HepG2 (cell line): ENCODE measurements around the gene PIP5K1C. TPM values are rescaled to one million over a fixed set of nuclear protein-coding genes. Genes with fewer than 3 reads are reported as not detected.

ENCODE experiments used
- GABPA ChIP-seq, 2 experiments: IDR thresholded peaks; 2 replicates each; pipeline ENCODE4 v1.6.1; 2011 to 2016; ENCODE audit warnings: low read depth in 2 of 2, low read length in 1 of 2, missing biosample characterization in 1 of 2, missing genetic modification characterization in 1 of 2
- HES4 ChIP-seq: sonication (generic); formaldehyde crosslinking; IDR thresholded peaks from 2 replicates; pipeline ENCODE4 v1.9.0; 2021; ENCODE audit warnings: mild to moderate bottlenecking, missing genetic modification reagents, borderline replicate concordance
- HMG20B ChIP-seq: conservative IDR thresholded peaks from 2 replicates; pipeline ENCODE4 v1.6.1; 2016; ENCODE audit warnings: missing genetic modification reagents, missing compliant biosample characterization
- HOXD1 ChIP-seq: sonication (generic); formaldehyde crosslinking; IDR thresholded peaks from 2 replicates; pipeline ENCODE4 v1.5.0; 2020; ENCODE audit warnings: missing genetic modification reagents
- JUN ChIP-seq: sonication (generic); formaldehyde crosslinking; IDR thresholded peaks from 2 replicates; pipeline ENCODE4 v1.4.0; 2020; ENCODE audit warnings: mild to moderate bottlenecking, missing genetic modification reagents
- MYPOP ChIP-seq: sonication (generic); formaldehyde crosslinking; IDR thresholded peaks from 2 replicates; pipeline ENCODE4 v1.8.1; 2023; ENCODE audit warnings: mild to moderate bottlenecking, moderate library complexity, missing genetic modification reagents
- PHB2 ChIP-seq: fragments of 450-650 bp; IDR thresholded peaks from 2 replicates; pipeline ENCODE4 v1.6.1; 2018; ENCODE audit not compliant: partially characterized antibody
- RXRB ChIP-seq: IDR thresholded peaks from 2 replicates; pipeline ENCODE4 v1.6.1; 2016; ENCODE audit warnings: borderline replicate concordance, missing genetic modification reagents, missing compliant biosample characterization
- YEATS2 ChIP-seq: sonication (generic); formaldehyde crosslinking; IDR thresholded peaks from 2 replicates; pipeline ENCODE4 v1.4.0; 2020; ENCODE audit warnings: missing genetic modification reagents, borderline replicate concordance
- ZBTB1 ChIP-seq: sonication (generic); formaldehyde crosslinking; IDR thresholded peaks from 2 replicates; pipeline ENCODE4 v1.4.0; 2020; ENCODE audit warnings: missing genetic modification reagents, borderline replicate concordance
- ZBTB8A ChIP-seq: sonication (generic); formaldehyde crosslinking; IDR thresholded peaks from 2 replicates; pipeline ENCODE4 v1.4.0; 2020; ENCODE audit warnings: mild to moderate bottlenecking, low read depth, missing genetic modification reagents, borderline replicate concordance
- ZFP90 ChIP-seq: sonication (generic); formaldehyde crosslinking; IDR thresholded peaks from 2 replicates; pipeline ENCODE4 v1.8.0; 2022; ENCODE audit warnings: missing genetic modification reagents, mild to moderate bottlenecking, inconsistent platforms, borderline replicate concordance
- ZNF180 ChIP-seq: sonication (generic); formaldehyde crosslinking; IDR thresholded peaks from 2 replicates; pipeline ENCODE4 v1.4.0; 2020; ENCODE audit warnings: low read depth, missing genetic modification reagents, borderline replicate concordance
- ZNF224 ChIP-seq: sonication (generic); formaldehyde crosslinking; IDR thresholded peaks from 2 replicates; pipeline ENCODE4 v1.5.0; 2020; ENCODE audit warnings: mild to moderate bottlenecking, missing genetic modification reagents
- ZNF713 ChIP-seq: sonication (generic); formaldehyde crosslinking; IDR thresholded peaks from 2 replicates; pipeline ENCODE4 v1.4.0; 2020; ENCODE audit warnings: mild to moderate bottlenecking, missing genetic modification reagents
- ZNF720 ChIP-seq: sonication (generic); formaldehyde crosslinking; IDR thresholded peaks from 2 replicates; pipeline ENCODE4 v1.4.0; 2020; ENCODE audit warnings: missing genetic modification reagents
- ZNF782 ChIP-seq: sonication (generic); formaldehyde crosslinking; IDR thresholded peaks from 2 replicates; pipeline ENCODE4 v1.4.0; 2020; ENCODE audit warnings: missing genetic modification reagents, mild to moderate bottlenecking, borderline replicate concordance
- polyA plus RNA-seq, 8 experiments: library from polyadenylated mRNA; depleted of rRNA in 3 of 8; stranded (reverse) in 7 of 8; unstranded in 1 of 8; fragments of >200 nt; fragmentation: Illumina TruSeq in 4 of 8; extraction: Trizol in 4 of 8; gene quantifications; 2 replicates each; pipeline versions ENCODE4 v1.2.1 to v1.2.3, GENCODE V29; 2011 to 2016; ENCODE audit warnings: low read depth in 4 of 8, missing spikeins in 1 of 8, mixed read lengths in 1 of 8; ENCODE audit not compliant: insufficient read depth in 1 of 8
- total RNA-seq, 5 experiments: library from RNA; depleted of rRNA; stranded (reverse); fragments of >200 nt; fragmentation: Illumina TruSeq; extraction: Trizol; gene quantifications; 2 replicates each; pipeline ENCODE4 v1.2.3, GENCODE V29; 2016; ENCODE audit warnings: low read depth in 1 of 5
- TF ChIP-seq, protein P1 (sequence below), 2 experiments: sonication (generic) in 1 of 2; formaldehyde crosslinking in 1 of 2; IDR thresholded peaks; 2 replicates each; pipeline versions ENCODE4 v1.4.0 to v1.6.1; 2016 to 2020; ENCODE audit warnings: borderline replicate concordance in 1 of 2, low read depth in 1 of 2, mild to moderate bottlenecking in 1 of 2, missing genetic modification reagents in 1 of 2
- TF ChIP-seq, protein P2 (sequence below): IDR thresholded peaks from 2 replicates; pipeline ENCODE4 v1.6.1; 2016; ENCODE audit warnings: missing compliant biosample characterization, missing genetic modification reagents, borderline replicate concordance
- TF ChIP-seq, protein P3 (sequence below): IDR thresholded peaks from 2 replicates; pipeline ENCODE4 v1.6.1; 2016; ENCODE audit warnings: missing genetic modification reagents, missing compliant biosample characterization
- TF ChIP-seq, protein P4 (sequence below): IDR thresholded peaks from 2 replicates; pipeline ENCODE4 v1.6.1; 2016; ENCODE audit warnings: mild to moderate bottlenecking

PIP5K1C gene
- total and polyA plus RNA-seq, 2 of the 13 experiments (the other 11 are each of a cell fraction or from before 2014, with no cell fraction given): 3.6 to 4.3 TPM

DNA sequence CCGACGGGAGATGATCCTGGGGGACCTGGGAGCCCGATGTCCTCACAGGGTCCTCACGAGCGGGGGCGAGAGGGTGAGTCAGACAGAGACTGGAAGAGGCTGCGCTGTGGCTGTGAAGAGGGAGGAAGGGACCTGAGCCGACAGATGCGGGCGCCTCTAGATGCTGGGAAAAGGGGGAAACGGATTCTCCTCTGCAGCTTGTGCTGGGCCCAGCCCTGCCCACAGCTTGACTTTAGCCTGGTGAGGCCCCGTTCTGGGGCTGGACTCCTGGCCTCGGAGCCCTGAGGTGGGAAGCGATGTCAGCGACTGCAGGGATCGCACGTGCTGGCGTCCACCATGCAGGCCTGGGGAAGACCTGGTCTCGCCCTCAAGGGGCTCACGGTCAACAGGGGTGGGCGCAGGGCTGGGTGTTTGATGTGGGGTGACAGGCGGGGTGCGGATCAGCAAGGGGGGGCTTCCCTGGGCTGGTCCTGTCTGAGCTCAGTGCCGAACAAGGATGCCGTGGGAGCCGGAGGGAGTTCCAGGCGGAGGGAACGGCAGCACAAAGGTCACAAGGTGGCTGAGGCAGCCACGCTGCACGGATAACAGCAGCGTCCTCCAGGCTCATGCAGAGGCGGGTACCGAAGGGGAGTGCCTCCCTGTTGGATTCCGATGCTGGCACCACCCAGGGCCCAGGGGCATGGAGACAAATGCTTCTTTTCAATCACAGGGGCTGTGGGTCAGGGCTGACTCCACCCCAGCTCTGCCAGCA, 31.8 kb downstream of the PIP5K1C start (continued):
- TF ChIP-seq ZNF720 (CRISPR knock-in tag) (no peak), GABPA (IDR thresholded peaks at IDR 0.05; ENCODE audit: low read depth, low read length) (no peak), GABPA (CRISPR knock-in tag; IDR thresholded peaks at IDR 0.05; ENCODE audit: low read depth) (no peak), HES4 (CRISPR knock-in tag) (peak; percentile 87; the same call in 1 of the 2 replicates), MYPOP (no peak), ZBTB1 (CRISPR knock-in tag) (no peak), HMG20B (CRISPR knock-in tag) (no peak), RXRB (CRISPR knock-in tag) (0 out of 2 replicates have a peak, but pooled peaks have one; percentile 9), ZNF713 (CRISPR knock-in tag) (no peak), JUN (no peak), YEATS2 (CRISPR knock-in tag) (no peak), ZNF180 (CRISPR knock-in tag) (no peak), ZNF782 (no peak), ZNF224 (CRISPR knock-in tag) (no peak), PHB2 (no peak), HOXD1 (no peak), ZFP90 (no peak), ZBTB8A (CRISPR knock-in tag) (no peak)
- TF ChIP-seq, protein P1, sequence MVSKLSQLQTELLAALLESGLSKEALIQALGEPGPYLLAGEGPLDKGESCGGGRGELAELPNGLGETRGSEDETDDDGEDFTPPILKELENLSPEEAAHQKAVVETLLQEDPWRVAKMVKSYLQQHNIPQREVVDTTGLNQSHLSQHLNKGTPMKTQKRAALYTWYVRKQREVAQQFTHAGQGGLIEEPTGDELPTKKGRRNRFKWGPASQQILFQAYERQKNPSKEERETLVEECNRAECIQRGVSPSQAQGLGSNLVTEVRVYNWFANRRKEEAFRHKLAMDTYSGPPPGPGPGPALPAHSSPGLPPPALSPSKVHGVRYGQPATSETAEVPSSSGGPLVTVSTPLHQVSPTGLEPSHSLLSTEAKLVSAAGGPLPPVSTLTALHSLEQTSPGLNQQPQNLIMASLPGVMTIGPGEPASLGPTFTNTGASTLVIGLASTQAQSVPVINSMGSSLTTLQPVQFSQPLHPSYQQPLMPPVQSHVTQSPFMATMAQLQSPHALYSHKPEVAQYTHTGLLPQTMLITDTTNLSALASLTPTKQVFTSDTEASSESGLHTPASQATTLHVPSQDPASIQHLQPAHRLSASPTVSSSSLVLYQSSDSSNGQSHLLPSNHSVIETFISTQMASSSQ (IDR thresholded peaks at IDR 0.05; ENCODE audit: low read depth): no peak
- TF ChIP-seq, protein P1 (CRISPR knock-in tag; IDR thresholded peaks at IDR 0.05; ENCODE audit: borderline replicate concordance): no peak
- TF ChIP-seq, protein P2, sequence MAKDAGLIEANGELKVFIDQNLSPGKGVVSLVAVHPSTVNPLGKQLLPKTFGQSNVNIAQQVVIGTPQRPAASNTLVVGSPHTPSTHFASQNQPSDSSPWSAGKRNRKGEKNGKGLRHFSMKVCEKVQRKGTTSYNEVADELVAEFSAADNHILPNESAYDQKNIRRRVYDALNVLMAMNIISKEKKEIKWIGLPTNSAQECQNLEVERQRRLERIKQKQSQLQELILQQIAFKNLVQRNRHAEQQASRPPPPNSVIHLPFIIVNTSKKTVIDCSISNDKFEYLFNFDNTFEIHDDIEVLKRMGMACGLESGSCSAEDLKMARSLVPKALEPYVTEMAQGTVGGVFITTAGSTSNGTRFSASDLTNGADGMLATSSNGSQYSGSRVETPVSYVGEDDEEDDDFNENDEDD (CRISPR knock-in tag): peak; percentile 75; the same call in 1 of the 2 replicates
- TF ChIP-seq, protein P3, sequence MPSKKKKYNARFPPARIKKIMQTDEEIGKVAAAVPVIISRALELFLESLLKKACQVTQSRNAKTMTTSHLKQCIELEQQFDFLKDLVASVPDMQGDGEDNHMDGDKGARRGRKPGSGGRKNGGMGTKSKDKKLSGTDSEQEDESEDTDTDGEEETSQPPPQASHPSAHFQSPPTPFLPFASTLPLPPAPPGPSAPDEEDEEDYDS (CRISPR knock-in tag): no peak
- TF ChIP-seq, protein P4, sequence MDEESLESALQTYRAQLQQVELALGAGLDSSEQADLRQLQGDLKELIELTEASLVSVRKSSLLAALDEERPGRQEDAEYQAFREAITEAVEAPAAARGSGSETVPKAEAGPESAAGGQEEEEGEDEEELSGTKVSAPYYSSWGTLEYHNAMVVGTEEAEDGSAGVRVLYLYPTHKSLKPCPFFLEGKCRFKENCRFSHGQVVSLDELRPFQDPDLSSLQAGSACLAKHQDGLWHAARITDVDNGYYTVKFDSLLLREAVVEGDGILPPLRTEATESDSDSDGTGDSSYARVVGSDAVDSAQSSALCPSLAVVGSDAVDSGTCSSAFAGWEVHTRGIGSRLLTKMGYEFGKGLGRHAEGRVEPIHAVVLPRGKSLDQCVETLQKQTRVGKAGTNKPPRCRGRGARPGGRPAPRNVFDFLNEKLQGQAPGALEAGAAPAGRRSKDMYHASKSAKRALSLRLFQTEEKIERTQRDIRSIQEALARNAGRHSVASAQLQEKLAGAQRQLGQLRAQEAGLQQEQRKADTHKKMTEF (CRISPR knock-in tag): 0 out of 2 replicates have a peak, but pooled peaks have one; percentile 26
